Suprapubic skin (tissue), 4 donors: ENCODE measurements around the gene PODXL.

Experiments used
- CTCF ChIP-seq, 2 donors: fragments of 200-600 bp in 1 of 2; fragments of 450-650 bp in 1 of 2; sonication (generic) in 1 of 2; IDR thresholded peaks; one replicate each; pipeline ENCODE4 v1.5.1; 2016 to 2019; ENCODE audit warnings: antibody characterized with exemption in 2 of 2, mild to moderate bottlenecking in 1 of 2, moderate library complexity in 1 of 2
- POLR2A ChIP-seq, 2 donors: fragments of 450-650 bp; IDR thresholded peaks; one replicate each; pipeline ENCODE4 v1.6.1; 2017; ENCODE audit warnings: antibody characterized with exemption in 2 of 2, mild to moderate bottlenecking in 2 of 2, moderate library complexity in 2 of 2
- POLR2AphosphoS5 ChIP-seq, 3 donors: sonication (generic); formaldehyde crosslinking; IDR thresholded peaks; one replicate each; pipeline ENCODE4 v1.6.1; 2017; ENCODE audit warnings: antibody characterized with exemption in 3 of 3

DNA sequence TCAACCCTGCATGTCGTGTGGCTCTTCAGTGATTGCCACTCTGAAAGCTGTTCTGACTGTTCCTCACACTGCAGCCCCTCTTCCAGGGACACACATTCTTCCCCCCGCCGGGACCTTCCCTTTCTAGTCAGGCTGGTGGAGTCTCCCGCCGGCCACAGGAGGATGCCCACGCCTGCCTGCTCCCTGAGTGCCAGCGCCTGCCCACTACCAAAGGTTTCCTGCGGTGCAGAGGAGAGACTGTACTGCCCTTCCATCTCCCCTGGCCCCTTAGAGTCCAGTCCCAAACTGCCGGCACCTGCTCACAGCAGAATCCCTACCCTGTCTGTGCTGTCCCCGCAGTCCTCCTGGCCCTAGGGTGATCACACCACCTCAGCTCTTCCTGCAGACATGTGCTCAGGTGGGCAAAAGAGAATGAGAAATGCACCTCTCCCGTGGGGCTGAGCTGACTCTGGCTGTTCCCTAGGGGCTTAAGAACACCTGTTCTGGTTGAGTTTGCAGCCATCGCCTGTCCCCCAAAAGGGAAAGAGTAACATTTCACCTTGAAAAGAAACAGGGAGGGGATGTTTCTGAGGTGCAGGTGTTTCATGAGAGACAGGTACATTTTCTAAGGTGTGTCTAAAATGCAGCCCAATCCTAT is 1.4 kb downstream of the PODXL start:
- no peak for TF ChIP-seq CTCF (IDR thresholded peaks at IDR 0.05)
- TF ChIP-seq POLR2AphosphoS5 (IDR thresholded peaks at IDR 0.05) = no peak
- no peak for TF ChIP-seq POLR2A (IDR thresholded peaks at IDR 0.05)
